Measurements from ENCODE around the gene SLC5A1. TPM values are rescaled to one million over a fixed set of nuclear protein-coding genes. Genes with fewer than 3 reads are reported as not detected.

Gene SLC5A1
- total RNA-seq, 1 donor from 2014 or later = not detected

DNA sequence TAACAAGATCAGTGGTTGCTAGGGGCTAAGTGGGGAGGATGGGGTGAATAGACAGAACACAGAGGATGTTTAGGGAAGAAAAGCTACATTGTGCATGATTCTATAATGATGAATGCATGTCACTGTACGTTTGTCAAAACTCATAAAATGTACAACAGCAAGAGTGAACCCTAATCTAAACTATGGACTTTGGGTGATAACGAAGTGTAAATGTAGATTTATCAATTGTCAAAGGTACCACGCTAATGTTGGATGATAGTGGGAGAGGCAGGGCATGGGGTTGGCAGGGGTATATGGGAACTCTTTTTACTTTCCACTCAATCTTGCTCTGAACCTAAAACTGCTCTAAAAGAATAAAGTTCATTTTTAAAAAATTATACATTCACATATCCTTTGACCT, 21.3 kb upstream of the SLC5A1 start:
- H3K4me1 Mint-ChIP-seq (ENCODE audit: low read depth) = peaks cover 11% of the 10 kb centered on the region
- DNase-seq (ENCODE audit: low spot score) = no peak
- H3K9me3 Mint-ChIP-seq (ENCODE audit: low read depth) = no peaks in the 10 kb centered on the region
- H3K4me3 Mint-ChIP-seq (ENCODE audit: unreplicated experiment) = no peak overlapping the region
- peaks cover 21% of the 10 kb centered on the region for H3K27me3 Mint-ChIP-seq (ENCODE audit: low read depth)
- no peak overlapping the region for H3K27ac Mint-ChIP-seq (ENCODE audit: unreplicated experiment)
- TF ChIP-seq, protein P1, sequence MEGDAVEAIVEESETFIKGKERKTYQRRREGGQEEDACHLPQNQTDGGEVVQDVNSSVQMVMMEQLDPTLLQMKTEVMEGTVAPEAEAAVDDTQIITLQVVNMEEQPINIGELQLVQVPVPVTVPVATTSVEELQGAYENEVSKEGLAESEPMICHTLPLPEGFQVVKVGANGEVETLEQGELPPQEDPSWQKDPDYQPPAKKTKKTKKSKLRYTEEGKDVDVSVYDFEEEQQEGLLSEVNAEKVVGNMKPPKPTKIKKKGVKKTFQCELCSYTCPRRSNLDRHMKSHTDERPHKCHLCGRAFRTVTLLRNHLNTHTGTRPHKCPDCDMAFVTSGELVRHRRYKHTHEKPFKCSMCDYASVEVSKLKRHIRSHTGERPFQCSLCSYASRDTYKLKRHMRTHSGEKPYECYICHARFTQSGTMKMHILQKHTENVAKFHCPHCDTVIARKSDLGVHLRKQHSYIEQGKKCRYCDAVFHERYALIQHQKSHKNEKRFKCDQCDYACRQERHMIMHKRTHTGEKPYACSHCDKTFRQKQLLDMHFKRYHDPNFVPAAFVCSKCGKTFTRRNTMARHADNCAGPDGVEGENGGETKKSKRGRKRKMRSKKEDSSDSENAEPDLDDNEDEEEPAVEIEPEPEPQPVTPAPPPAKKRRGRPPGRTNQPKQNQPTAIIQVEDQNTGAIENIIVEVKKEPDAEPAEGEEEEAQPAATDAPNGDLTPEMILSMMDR (IDR thresholded peaks at IDR 0.05) = no peak
- H3K36me3 Mint-ChIP-seq (ENCODE audit: low read depth) = no peaks in the 10 kb centered on the region

DNA sequence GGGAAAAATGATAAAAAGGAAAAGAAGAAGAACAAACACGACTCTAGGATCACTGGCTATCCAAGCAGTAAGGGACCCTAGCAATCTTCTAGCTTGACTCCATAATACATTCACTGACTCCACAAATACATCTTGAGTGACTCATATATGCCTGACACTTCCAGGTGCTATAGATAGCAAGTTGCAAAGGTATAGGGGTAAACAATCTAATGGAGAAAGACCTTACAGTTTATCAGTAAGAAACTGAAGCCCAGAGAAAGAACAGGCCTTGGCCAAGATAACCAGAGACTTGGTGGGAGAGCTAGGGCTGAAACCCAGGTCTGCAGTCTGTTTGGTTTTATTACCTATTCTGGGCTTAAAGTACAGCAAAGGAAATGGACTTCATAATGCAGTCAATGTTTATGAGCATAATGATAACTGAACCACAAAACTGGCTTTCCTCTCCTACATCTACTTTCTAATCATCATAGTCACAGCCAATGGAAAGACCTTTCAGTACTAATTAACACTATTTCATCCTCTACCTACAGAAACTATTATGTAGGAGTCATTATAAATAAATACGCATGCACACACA, 19.7 kb upstream of the SLC5A1 start:
- H3K36me3 Mint-ChIP-seq (ENCODE audit: low read depth) = no peaks in the 10 kb centered on the region

DNA sequence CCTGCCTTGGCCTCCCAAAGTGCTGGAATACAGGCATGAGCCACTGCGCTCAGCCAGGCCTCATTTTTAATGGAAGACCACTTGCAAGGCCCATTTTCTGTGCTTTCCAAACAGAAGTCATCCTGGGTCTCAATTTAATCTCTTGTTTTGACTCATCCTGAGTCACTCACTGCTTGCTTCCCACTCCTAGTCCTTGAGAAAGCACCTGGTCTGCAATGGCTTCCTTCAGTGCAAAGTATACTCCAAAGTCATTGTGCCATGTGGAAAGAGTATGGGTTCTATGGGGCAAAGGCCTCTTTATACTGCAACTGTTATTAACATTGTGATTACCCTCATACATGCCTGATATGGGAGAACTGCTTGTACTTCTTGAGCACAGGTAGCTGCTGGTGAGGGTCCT, 18.3 kb upstream of the SLC5A1 start:
- peaks cover 10% of the 10 kb centered on the region for H3K4me1 Mint-ChIP-seq (ENCODE audit: low read depth)

More for the DNA sequence above, 19.7 kb upstream of the SLC5A1 start:
- H3K4me3 Mint-ChIP-seq (ENCODE audit: unreplicated experiment) = no peak overlapping the region
- no peak overlapping the region for H3K27ac Mint-ChIP-seq (ENCODE audit: unreplicated experiment)
- TF ChIP-seq, protein P1 (IDR thresholded peaks at IDR 0.05) = no peak
- no peak for DNase-seq (ENCODE audit: low spot score)
- peaks cover 11% of the 10 kb centered on the region for H3K4me1 Mint-ChIP-seq (ENCODE audit: low read depth)
- no peaks in the 10 kb centered on the region for H3K9me3 Mint-ChIP-seq (ENCODE audit: low read depth)
- peaks cover 20% of the 10 kb centered on the region for H3K27me3 Mint-ChIP-seq (ENCODE audit: low read depth)

DNA sequence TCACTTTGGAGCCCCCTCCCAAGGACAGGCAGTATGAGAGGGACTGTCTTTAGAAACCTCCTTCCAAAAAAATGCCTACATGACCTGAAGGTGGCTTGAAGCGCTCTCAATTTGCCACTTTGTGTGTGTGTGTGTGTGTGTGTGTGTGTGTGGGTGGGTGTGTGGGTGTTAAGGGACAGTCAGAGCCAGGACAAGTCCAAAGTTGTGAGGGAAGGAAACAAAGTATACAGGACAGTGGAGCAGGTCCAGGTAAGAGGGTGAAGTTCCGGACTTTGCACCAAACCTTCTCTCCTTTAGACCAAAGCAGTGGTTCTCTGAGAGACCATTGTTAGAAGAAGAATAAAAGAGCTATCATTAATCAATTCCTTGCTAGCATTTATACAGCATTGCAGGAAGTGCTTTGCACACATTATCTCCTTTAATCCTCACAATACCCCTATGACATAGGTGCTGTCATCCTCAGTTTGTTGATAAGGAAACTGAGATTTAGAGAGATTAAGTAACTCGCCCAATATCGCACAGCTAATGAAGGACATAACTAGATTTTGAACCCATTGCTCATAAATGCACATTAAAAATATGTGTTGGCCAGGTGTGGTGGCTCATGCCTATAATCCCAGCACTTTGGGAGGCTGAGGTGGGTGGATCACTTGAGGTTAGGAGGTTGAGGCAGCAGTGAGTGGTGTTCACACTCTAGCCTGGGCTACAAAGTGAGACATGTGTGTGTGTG, 12.4 kb upstream of the SLC5A1 start:
- Mint-ChIP-seq H3K4me3 (ENCODE audit: unreplicated experiment) (no peak overlapping the region), H3K36me3 (ENCODE audit: low read depth) (no peaks in the 10 kb centered on the region), H3K27ac (ENCODE audit: unreplicated experiment) (no peak overlapping the region), H3K4me1 (ENCODE audit: low read depth) (no peaks in the 10 kb centered on the region), H3K27me3 (ENCODE audit: low read depth) (peaks cover 12% of the 10 kb centered on the region), H3K9me3 (ENCODE audit: low read depth) (no peaks in the 10 kb centered on the region)
- TF ChIP-seq, protein P1 (IDR thresholded peaks at IDR 0.05) = no peak
- no peak for DNase-seq (ENCODE audit: low spot score)

More for the DNA sequence above, 18.3 kb upstream of the SLC5A1 start:
- H3K27ac Mint-ChIP-seq (ENCODE audit: unreplicated experiment) = no peak overlapping the region
- DNase-seq (ENCODE audit: low spot score) = no peak
- H3K36me3 Mint-ChIP-seq (ENCODE audit: low read depth) = no peaks in the 10 kb centered on the region
- H3K4me3 Mint-ChIP-seq (ENCODE audit: unreplicated experiment) = no peak overlapping the region
- TF ChIP-seq, protein P1 (IDR thresholded peaks at IDR 0.05) = no peak
- H3K27me3 Mint-ChIP-seq (ENCODE audit: low read depth) = peaks cover 23% of the 10 kb centered on the region
- H3K9me3 Mint-ChIP-seq (ENCODE audit: low read depth) = no peaks in the 10 kb centered on the region

DNA sequence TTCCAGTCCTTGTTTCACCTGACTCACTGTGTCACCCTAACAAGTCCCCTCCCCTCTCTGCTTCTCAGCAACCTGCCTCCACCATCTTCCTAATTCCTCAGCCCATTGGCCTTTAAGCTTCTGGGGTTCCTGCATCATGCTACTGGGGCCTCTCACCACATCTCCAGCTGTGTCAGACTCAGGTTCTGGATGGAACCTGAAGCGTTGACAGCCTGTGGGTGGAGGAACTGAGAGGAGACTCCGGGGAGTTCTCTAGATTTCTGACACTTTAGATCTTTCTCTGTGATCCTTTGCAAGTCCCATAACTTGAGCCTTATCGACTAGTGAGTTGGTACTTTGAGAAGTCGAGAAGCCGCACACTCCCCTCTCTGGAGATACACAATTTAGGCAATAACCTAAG, 11.6 kb upstream of the SLC5A1 start:
- DNase-seq (ENCODE audit: low spot score) = no peak
- H3K9me3 Mint-ChIP-seq (ENCODE audit: low read depth) = no peaks in the 10 kb centered on the region
- no peak overlapping the region for H3K4me3 Mint-ChIP-seq (ENCODE audit: unreplicated experiment)
- TF ChIP-seq, protein P1 (IDR thresholded peaks at IDR 0.05) = no peak
- peaks cover 14% of the 10 kb centered on the region for H3K27me3 Mint-ChIP-seq (ENCODE audit: low read depth)
- H3K27ac Mint-ChIP-seq (ENCODE audit: unreplicated experiment) = no peak overlapping the region
- no peaks in the 10 kb centered on the region for H3K36me3 Mint-ChIP-seq (ENCODE audit: low read depth)
- no peaks in the 10 kb centered on the region for H3K4me1 Mint-ChIP-seq (ENCODE audit: low read depth)
